H1 (cell line): ENCODE data around the gene ZDHHC11.
"Not testable (repeated sequence)": the region's sequence is repeated elsewhere in the genome, so short reads cannot be mapped to it uniquely, and the experiment has no call there.

ENCODE experiments used
- BCL11A ChIP-seq, 2 experiments: IDR thresholded peaks; one replicate each; pipeline ENCODE4 v1.6.1; 2011; ENCODE audit warnings: low read depth in 2 of 2, low read length in 2 of 2, mild to moderate bottlenecking in 2 of 2
- CEBPB ChIP-seq: IDR thresholded peaks from 2 replicates; pipeline ENCODE4 v1.6.1; 2012; ENCODE audit warnings: low read depth, low read length
- CTBP2 ChIP-seq: IDR thresholded peaks from 2 replicates; pipeline ENCODE4 v1.7.0; 2011; ENCODE audit warnings: borderline replicate concordance, mild to moderate bottlenecking, moderate library complexity, mixed read lengths, low read length; ENCODE audit not compliant: insufficient read depth, insufficient read length
- POLR2A ChIP-seq, 2 experiments: IDR thresholded peaks; 1 replicate in 1 of 2; 2 replicates in 1 of 2; pipeline ENCODE4 v1.6.1; 2011; ENCODE audit warnings: low read depth in 2 of 2, low read length in 2 of 2, mild to moderate bottlenecking in 2 of 2; ENCODE audit errors: control extremely low read depth in 1 of 2
- RAD21 ChIP-seq, 2 experiments: IDR thresholded peaks in 1 of 2; conservative IDR thresholded peaks in 1 of 2; 2 replicates each; pipeline ENCODE4 v1.6.1; 2011; ENCODE audit warnings: low read depth in 2 of 2, low read length in 2 of 2, improper control_type of control experiment in 1 of 2, inconsistent platforms in 1 of 2, mild to moderate bottlenecking in 1 of 2, moderate library complexity in 1 of 2
- SP4 ChIP-seq: IDR thresholded peaks from 2 replicates; pipeline ENCODE4 v1.6.1; 2012; ENCODE audit warnings: low read length, inconsistent platforms
- TBP ChIP-seq: IDR thresholded peaks from 2 replicates; pipeline ENCODE4 v1.6.1; 2011; ENCODE audit warnings: low read depth, low read length, improper control_type of control experiment
- TF ChIP-seq, protein P1 (sequence below), 3 experiments: IDR thresholded peaks; 1 replicate in 2 of 3; 2 replicates in 1 of 3; pipeline versions ENCODE4 v1.5.1 to v1.6.1; 2011; ENCODE audit warnings: low read length in 3 of 3, mild to moderate bottlenecking in 3 of 3, inconsistent platforms in 2 of 3, low read depth in 1 of 3, moderate library complexity in 1 of 3; ENCODE audit not compliant: insufficient read depth in 1 of 3; ENCODE audit errors: control extremely low read depth in 1 of 3

DNA sequence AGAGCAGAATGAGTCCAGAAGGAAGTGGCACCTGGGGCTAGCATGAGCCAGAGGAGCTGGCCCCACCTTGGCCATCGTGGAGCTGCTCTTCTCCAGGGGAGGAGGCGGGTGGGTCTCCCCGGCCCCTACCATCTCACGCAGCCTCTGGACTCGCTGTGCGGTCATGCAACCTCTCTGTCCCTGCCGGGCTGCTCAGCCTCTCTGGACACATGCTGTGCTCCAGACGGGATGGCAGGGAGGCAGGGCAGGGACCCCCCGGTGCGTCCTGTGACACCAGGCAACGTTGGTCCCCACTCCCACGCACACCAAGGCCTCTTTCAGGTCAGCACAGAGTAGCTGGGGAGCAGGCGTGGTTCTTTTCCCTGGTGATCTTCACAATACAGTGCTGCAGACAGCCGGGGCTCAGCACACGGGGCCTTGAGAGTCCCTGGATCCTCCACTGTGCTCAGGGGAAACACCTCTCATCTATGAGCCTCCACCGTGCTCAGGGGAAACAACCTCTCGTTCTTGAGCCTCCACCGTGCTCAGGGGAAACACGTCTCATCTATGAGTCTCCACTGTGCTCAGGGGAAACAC, 97.1 kb downstream of the ZDHHC11 start:
- not testable (repeated sequence) for TF ChIP-seq POLR2A (IDR thresholded peaks at IDR 0.05; ENCODE audit: control extremely low read depth in 1 of 2, low read depth in 2 of 2, low read length in 2 of 2); RAD21 (IDR thresholded peaks at IDR 0.05 in 1 of 2, conservative IDR thresholded peaks at IDR 0.05 in 1 of 2; ENCODE audit: low read depth in 2 of 2, low read length in 2 of 2); SP4; CEBPB; BCL11A (IDR thresholded peaks at IDR 0.05; ENCODE audit: low read depth in 2 of 2, low read length in 2 of 2); CTBP2; TBP
- TF ChIP-seq, protein P1, sequence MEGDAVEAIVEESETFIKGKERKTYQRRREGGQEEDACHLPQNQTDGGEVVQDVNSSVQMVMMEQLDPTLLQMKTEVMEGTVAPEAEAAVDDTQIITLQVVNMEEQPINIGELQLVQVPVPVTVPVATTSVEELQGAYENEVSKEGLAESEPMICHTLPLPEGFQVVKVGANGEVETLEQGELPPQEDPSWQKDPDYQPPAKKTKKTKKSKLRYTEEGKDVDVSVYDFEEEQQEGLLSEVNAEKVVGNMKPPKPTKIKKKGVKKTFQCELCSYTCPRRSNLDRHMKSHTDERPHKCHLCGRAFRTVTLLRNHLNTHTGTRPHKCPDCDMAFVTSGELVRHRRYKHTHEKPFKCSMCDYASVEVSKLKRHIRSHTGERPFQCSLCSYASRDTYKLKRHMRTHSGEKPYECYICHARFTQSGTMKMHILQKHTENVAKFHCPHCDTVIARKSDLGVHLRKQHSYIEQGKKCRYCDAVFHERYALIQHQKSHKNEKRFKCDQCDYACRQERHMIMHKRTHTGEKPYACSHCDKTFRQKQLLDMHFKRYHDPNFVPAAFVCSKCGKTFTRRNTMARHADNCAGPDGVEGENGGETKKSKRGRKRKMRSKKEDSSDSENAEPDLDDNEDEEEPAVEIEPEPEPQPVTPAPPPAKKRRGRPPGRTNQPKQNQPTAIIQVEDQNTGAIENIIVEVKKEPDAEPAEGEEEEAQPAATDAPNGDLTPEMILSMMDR (IDR thresholded peaks at IDR 0.05; ENCODE audit: control extremely low read depth in 1 of 3, insufficient read depth in 1 of 3, low read depth in 1 of 3, low read length in 3 of 3): not testable (repeated sequence)
